GM21619 (cell line): ENCODE data around the gene LINC00305.
A peak's percentile ranks its signal among the peaks of the same experiment; 100 is the strongest.

ENCODE experiments used
- ATAC-seq: cut with Tn5 transposase; IDR thresholded peaks from one replicate; pipeline ENCODE4 v1.9.1; 2021; ENCODE audit not compliant: unreplicated experiment

The LINC00305 gene

DNA sequence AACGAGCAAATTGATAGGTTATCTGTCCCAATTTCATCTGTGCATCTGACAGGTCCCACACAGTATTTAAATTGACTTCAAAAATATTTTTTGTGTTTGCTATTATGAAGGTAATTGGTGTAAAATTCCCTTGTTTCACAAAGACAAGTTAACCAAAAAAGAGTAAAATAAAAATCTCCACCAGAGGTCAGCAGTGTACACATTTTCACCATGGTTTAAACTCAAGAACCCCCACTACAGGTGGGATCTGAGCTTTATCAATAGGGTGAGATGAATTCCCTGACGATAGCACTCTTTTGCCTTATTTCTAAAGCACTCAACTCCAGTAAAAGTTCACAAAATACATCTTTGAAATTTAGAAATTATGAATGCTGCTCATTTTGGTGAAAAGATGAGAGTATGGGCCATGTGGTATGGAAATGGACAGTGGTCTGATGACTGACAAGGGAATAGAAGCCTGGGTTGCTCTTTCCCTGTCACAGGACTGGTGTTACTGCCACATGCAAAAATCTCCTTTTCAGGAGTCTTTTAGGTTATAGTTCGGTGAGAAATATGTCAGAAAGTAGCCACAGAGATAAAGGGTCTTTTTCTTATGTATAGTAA lies 111.0 kb downstream of the LINC00305 start:
- peak; percentile 75 for ATAC-seq

DNA sequence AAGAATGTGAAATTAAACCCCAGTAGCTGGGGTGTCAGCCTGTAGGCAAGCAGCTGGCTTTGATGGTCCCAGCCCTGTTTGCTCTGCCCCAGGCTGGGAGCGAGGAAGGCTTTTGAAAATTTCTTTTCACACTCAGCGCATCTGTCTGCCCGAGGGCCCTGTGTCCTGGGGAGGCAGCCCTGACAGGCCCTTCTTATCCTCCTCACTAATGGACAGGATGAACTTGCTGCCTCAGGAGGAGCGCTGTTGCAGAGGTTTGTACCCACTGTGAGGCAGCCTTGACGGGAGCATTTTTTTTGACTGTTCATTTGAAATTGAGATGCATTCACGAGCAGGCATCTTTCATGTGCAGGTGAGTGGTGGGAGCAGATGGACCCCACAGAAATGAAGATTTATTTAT lies 116.6 kb downstream of the LINC00305 start:
- no peak for ATAC-seq

DNA sequence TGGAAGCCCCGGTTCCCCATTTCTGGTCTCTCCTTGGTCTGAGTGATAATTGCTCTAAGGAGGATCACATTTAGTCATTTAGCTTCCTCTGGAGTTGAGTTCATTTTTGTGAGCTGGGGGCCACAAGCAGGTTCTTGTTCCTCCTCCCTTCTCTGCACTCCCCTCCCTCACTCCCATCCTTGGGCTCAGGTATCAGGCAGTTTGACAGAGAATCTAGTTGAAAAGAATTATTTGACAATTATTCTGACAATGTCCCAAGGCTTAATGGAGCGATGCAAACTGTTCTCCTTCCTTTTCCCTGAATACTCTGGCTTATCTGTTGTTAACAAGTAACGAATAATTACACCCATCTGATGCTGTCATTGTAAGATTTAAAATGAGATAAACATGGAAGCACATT lies 117.5 kb downstream of the LINC00305 start:
- ATAC-seq, result no peak
